NCI-H226 (cell line): ENCODE results near the gene CPNE8.

Experiments
- DNase-seq: peaks from one replicate; pipeline ENCODE4 v3.0.0-alpha.2; 2015

Gene CPNE8

GRCh38 chr12:38905480-38906351 lies at the start of gene CPNE8:
CPNE8 (minus strand) TSS chr12:38905591; CDS start chr12:38905534, 57 bp downstream.
- DNase-seq = peak; percentile 83

GRCh38 chr12:38954238-38954873 lies 49.0 kb upstream of the CPNE8 start:
- no peak for DNase-seq

- DNase-seq = peak; percentile 57
Measured at GRCh38 chr12:38949363-38949762, 44.0 kb upstream of the CPNE8 start.

GRCh38 chr12:38934686-38935085 lies 29.3 kb upstream of the CPNE8 start:
- DNase-seq = peak; percentile 31

- no peak for DNase-seq
Measured at GRCh38 chr12:38934078-38934584, 28.7 kb upstream of the CPNE8 start.

- no peak for DNase-seq
Measured at GRCh38 chr12:38932320-38932719, 26.9 kb upstream of the CPNE8 start.

- DNase-seq = no peak
Measured at GRCh38 chr12:38931461-38931860, 26.1 kb upstream of the CPNE8 start.

- DNase-seq = no peak
Measured at GRCh38 chr12:38930990-38931389, 25.6 kb upstream of the CPNE8 start.

GRCh38 chr12:38926501-38926900 lies 21.1 kb upstream of the CPNE8 start:
- no peak for DNase-seq

- DNase-seq = peak; percentile 80
Measured at GRCh38 chr12:38921025-38921677, 15.8 kb upstream of the CPNE8 start.

GRCh38 chr12:38919191-38919590 lies 13.8 kb upstream of the CPNE8 start:
- no peak for DNase-seq

GRCh38 chr12:38915429-38916182 lies 10.2 kb upstream of the CPNE8 start:
- DNase-seq = no peak

- DNase-seq = no peak
Measured at GRCh38 chr12:38912116-38912515, 6.7 kb upstream of the CPNE8 start.

- DNase-seq = no peak
Measured at GRCh38 chr12:38911611-38912010, 6.2 kb upstream of the CPNE8 start.

GRCh38 chr12:38907201-38907923 lies 2.0 kb upstream of the CPNE8 start:
- DNase-seq = no peak

GRCh38 chr12:38906482-38907200 lies 1.2 kb upstream of the CPNE8 start:
- DNase-seq = peak; percentile 88

- DNase-seq = peak; percentile 82
Measured at GRCh38 chr12:38904537-38905479, 583 bp downstream of the CPNE8 start.

GRCh38 chr12:38903596-38903995 lies 1.8 kb downstream of the CPNE8 start:
- no peak for DNase-seq

GRCh38 chr12:38898001-38898684 lies 7.2 kb downstream of the CPNE8 start:
- no peak for DNase-seq

GRCh38 chr12:38895446-38895845 lies 9.9 kb downstream of the CPNE8 start:
- DNase-seq = no peak
